ENCODE results near the gene FAAP100. TPM values are rescaled to one million over a fixed set of nuclear protein-coding genes. Genes with fewer than 3 reads are reported as not detected.

The FAAP100 gene
- polyA plus RNA-seq, 12 donors: 14.0 to 54.1 (median 18.0) TPM; not detected in 1

GRCh38 chr17:81489998-81490992 is 61.9 kb downstream of the FAAP100 start:
- DNase-seq: no peak

Other genes with a start within 250 kb of the FAAP100 start
- gene BAHCC1, start 156.9 kb downstream of the FAAP100 start, polyA plus RNA-seq (ENCODE audit: insufficient read length in 12 of 12): 10 to 100 TPM in 6 of 12 donors, 1 to 10 TPM in 5, not detected in 1; 7.5 to 23.4 (median 10.8) TPM
- 1,000 to 10,000 TPM in 9 of 12 donors, 100 to 1,000 TPM in 3; 527 to 2,520 (median 1,086) TPM for gene ACTG1, start 39.6 kb downstream of the FAAP100 start, polyA plus RNA-seq (ENCODE audit: insufficient read length in 12 of 12)
- gene FSCN2, start 24.0 kb downstream of the FAAP100 start, polyA plus RNA-seq (ENCODE audit: insufficient read length in 12 of 12): 1 to 10 TPM in 10 of 12 donors, not detected in 2; 1.5 to 3.5 (median 2.4) TPM
- 10 to 100 TPM in 11 of 12 donors, not detected in 1; 48.7 to 63.7 (median 58.9) TPM for gene NPLOC4, start 84.8 kb upstream of the FAAP100 start, polyA plus RNA-seq (ENCODE audit: insufficient read length in 12 of 12)
- gene TSPAN10, start 84.8 kb upstream of the FAAP100 start, polyA plus RNA-seq (ENCODE audit: insufficient read length in 12 of 12): 1 to 10 TPM in 6 of 12 donors, under 1 TPM in 4, not detected in 2; 0.63 to 1.5 (median 1.0) TPM
- 1 to 10 TPM in 10 of 12 donors, not detected in 2; 1.4 to 7.6 (median 3.1) TPM for gene PDE6G, start 104.2 kb upstream of the FAAP100 start, polyA plus RNA-seq (ENCODE audit: insufficient read length in 12 of 12)
- gene OXLD1, start 114.3 kb upstream of the FAAP100 start, polyA plus RNA-seq (ENCODE audit: insufficient read length in 12 of 12): 10 to 100 TPM in 3 of 12 donors, 1 to 10 TPM in 8, not detected in 1; 7.0 to 18.7 (median 8.1) TPM
- gene CCDC137, start 114.4 kb upstream of the FAAP100 start, polyA plus RNA-seq (ENCODE audit: insufficient read length in 12 of 12): 10 to 100 TPM in 10 of 12 donors, 1 to 10 TPM in 1, not detected in 1; 9.3 to 23.9 (median 12.6) TPM
- 10 to 100 TPM in 11 of 12 donors, not detected in 1; 21.2 to 39.2 (median 30.1) TPM for gene ARL16, start 131.4 kb upstream of the FAAP100 start, polyA plus RNA-seq (ENCODE audit: insufficient read length in 12 of 12)
- gene HGS, start 131.7 kb upstream of the FAAP100 start, polyA plus RNA-seq (ENCODE audit: insufficient read length in 12 of 12): 10 to 100 TPM in 11 of 12 donors, not detected in 1; 43.4 to 93.4 (median 50.8) TPM
- 100 to 1,000 TPM in 1 of 12 donors, 10 to 100 TPM in 10, not detected in 1; 28.6 to 123 (median 48.1) TPM for gene MRPL12, start 151.0 kb upstream of the FAAP100 start, polyA plus RNA-seq (ENCODE audit: insufficient read length in 12 of 12)
- gene SLC25A10, start 159.9 kb upstream of the FAAP100 start, polyA plus RNA-seq (ENCODE audit: insufficient read length in 12 of 12): 10 to 100 TPM in 1 of 12 donors, 1 to 10 TPM in 10, not detected in 1; 1.2 to 22.7 (median 2.9) TPM

Data from muscle of arm (tissue), 12 donors.